CD4-positive, alpha-beta T cell treated with Interleukin-6 at 100 ng/mL for 8 hours (primary cell): ENCODE measurements around the gene NPR1.

Experiments used
- DNase-seq: peaks from one replicate; pipeline ENCODE4 v3.0.0-alpha.2; 2020; ENCODE audit warnings: mixed read lengths, low spot score

Gene NPR1

DNA sequence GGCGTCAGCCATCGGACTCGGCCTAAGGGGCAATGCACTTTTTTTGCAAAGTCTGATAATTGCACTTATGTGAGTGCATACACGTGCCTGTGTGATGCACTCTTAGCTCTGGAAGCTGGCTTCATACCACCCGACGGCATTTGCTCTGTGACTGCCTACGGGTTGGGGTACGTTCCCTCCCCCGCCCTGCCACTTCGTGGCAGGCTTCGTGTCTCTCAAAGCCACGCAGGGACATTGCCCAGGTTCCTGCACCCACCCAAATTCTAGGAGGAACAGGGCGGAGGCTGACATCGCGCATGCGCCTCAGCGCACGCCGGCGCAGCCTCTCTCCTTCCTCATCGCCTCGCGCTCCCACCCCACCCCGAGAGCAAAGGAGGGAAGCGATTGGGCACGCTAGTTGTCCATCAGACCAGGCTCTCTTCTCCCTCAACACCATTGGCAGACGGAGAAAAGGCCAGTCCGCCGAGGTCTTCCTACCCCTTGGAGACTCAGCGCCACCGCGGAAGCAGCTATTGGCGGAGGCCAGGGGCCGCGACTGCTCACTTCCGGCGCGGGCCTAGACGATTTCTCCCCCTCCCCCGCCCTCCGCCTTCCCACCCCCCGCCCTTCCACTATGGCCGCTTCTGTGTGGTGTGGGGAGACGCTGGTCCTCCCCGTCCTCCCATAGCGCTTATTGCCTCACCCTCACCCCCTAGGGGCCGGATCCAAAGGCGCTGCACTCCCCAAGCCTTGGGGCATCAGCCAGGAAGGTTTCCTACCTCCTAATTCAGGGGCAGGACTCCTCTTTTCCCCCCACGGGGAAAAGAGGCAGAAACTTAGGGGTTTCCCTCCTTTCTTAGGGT, 49.2 kb downstream of the NPR1 start, which contains the start of gene INTS3:
TSS of gene INTS3 (plus strand) at position 588 of the 842 bp plus-strand sequence. CDS start 585 bp downstream, outside the sequence.
- DNase-seq, result peak; percentile 100

DNA sequence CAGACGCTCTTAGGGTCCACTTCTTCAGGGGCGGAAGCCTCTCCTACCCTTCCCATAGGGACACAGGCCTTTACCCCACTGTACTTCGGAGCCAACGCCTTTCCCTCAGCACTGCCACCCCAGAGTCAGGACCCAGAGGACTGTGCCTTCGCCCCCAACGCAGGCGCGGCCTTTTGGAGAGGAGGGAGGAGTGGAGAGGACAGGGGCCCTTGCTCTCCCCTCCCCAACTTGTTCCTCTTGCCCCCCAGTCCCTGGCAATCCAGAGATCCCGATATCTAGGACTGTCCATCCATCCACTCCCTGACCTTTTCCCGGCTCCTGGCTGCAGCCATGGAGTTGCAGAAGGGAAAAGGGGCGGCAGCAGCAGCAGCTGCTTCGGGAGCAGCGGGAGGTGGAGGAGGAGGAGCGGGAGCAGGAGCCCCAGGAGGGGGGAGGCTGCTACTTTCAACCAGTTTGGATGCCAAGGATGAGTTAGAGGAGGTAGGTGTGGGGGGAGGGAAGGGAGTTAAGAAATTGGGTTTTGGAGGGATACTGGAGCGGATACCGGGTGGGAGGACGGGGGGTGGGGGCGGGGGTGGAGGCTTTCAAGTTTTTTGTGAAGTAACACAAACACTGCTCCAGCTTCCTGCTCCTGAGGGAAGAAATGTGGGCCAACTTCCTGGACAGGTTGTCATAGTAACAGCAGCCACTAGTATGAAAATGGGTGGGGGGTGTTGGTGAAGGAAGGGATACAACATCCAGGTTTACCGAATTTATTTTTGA, 50.0 kb downstream of the NPR1 start:
- no peak for DNase-seq

DNA sequence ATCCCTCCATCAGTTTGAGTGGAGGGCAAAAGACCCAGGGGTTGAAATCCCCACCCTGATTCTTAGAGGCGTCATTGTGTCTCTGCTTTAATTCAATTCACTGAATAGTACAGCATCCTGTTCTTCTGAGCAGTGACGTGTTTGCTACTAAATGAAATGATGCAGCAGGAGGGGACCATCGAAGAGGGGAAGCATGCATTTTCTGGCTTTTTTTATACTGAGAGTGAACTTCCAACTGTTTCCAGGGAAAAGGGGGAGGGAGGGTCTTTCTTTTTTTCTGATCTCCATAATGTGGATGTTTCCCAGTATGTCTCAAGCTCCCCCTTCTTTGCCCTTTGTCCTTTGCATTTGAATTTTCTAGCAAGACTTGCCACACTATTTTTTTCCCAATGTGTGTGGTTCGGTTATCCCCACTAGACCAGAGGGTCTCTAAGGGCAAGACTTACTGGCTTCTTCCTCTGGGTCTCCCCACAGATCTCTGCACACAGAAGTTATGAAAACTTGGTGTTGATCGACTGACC, 52.0 kb downstream of the NPR1 start:
- DNase-seq, result no peak

DNA sequence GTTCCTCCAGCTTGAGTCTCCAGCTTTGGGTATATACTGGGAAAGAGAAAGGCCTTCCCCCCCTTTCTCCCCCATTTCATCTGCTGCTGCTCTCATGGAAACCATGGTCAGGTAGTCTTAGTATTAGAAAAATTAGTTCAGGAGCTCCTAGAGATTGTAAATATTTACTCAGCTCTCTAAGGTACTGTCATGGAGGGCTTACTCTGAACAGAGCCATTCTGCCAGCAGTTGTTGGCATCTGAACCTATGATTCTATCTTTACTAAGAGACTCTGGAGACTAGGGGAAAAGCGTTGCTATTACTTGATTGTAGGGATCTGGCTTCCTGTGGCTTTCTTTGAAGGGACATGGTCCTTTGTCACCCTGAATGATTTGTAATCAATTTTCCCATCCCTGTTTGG, 55.5 kb downstream of the NPR1 start:
- DNase-seq, result no peak

DNA sequence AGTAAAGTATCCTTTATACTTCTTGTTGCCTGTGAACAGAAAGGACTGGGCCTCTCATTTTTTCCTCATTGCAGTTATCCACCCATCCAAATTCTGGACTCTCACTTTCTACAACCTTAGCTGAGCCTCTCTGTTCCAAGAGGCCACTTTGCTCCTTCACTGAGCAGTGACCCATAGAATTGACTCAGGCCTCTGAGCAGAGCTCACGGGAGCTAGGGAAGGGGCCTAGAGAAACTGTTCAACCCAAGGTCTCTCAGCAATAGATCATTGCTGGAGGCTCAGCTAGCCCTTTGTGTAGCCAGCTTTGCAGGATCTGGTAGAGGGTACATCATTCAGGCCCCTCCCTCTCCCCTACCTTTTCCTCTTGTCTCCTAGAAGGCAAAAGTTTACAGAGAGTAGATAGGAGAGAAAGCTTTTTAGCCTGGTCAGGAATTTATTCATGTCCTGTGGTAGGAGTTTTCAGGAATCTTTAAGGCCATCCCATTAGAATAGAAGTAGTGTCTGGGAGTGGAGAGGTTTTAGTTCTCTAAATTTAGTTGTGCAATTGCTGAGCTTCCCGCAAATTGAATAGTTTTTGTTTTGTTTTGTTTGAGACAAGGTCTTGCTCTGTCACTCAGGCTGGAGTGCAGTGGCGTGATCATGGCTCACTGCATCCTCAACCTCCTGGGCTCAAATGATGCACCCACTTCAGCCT, 56.1 kb downstream of the NPR1 start:
- DNase-seq, result no peak

DNA sequence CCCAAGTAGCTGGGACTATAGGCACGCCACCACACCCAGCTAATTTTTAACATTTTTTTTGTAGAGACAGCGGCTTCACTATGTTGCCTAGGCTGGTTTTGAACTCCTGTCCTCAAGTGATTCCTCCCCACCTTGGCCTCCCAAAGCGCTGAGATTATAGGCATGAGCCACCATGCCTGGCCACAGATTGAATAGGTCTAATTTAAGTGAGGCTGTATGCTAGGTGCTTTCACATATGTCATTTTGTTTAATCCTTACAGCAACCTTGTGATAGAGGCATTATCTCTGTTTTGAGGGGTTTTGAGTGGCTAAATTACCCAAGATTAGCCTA, 56.6 kb downstream of the NPR1 start:
- DNase-seq, result no peak

DNA sequence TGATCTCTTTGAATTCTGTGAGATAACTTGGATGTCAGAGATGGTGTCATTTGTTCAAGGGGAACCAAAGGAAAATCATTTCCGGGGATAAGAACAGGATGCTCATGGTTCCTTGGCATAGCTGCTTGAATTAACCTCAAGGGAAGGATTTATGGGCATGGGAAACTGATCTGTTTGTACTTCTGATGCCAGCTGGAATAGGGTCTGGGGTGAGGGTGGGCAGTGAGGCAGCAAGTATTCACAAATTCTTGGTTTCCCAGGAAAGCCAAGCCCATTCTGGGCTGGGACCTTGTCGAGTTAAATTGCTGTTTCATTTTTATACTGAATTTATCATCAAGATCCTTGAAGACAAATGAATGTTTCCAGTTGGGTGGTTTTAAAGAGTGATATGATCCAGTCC, 63.5 kb downstream of the NPR1 start:
- no peak for DNase-seq

DNA sequence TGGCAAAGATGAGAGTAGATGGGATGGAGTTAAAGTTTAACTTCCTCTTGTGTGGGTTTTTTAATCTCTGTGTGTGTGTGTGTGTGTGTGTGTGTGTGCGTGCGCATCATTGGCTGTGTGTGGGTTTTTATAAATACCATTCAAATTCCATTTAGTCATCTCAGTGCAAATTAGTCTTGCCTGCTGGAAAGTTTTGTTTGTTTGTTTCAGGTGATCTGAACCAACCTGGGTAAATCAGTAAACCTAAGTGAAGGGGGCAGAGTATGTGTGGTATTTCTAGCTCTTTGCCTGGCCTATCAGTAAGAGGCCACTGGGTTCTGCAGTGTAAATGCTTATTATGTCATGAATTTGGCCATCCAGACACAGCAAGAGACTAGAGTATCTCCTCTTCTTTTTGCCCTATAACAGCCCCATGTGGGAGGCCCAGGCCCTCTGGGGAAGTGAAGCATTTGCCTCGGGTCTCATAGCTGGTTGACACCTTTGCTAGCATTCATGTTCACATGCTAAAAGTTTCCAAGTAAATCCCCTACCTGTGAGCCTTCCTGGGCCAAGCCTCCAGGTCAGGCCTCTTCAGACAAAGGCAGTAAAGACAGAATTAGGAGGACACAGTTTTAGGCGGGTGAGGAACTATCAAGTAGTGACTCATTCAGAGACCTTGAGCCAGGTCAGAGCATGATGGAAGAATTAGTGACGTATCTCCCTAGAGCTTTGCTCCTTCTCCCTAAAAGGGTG, 64.1 kb downstream of the NPR1 start:
- DNase-seq, result no peak
